ENCODE measurements around the gene PTPRD.

Gene PTPRD

DNA sequence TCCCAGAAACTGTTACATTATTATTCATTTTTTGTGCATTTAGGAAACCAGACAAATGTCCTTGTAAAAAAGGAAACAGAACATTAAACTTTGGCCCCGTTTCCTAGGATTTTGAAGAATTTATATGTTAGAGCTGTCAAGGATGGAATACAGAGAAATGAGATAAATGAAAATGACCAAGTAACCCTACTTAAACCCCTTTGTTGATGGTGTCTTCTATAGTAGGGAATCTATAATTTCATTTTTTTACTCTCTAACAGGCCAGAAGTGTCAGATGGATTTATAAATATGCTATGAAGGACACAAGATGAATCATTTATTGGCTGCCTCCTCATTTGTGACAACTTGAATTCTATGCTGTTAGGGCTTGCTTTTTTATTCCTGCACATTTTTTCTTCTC, 1047.1 kb downstream of the PTPRD start:
- Histone ChIP-seq H3K4me3 (ENCODE audit: low read depth, low read length) (no peak overlapping the region), H3K14ac (ENCODE audit: low read length) (no peak overlapping the region), H3K9ac (ENCODE audit: low read length) (no peak overlapping the region), H4K12ac (ENCODE audit: low read depth, low read length) (no peak overlapping the region), H3K4ac (ENCODE audit: low read depth, low read length) (no peak overlapping the region), H3K27me3 (ENCODE audit: insufficient read depth, low read length) (no peaks in the 10 kb centered on the region), H2BK5ac (ENCODE audit: low read depth, low read length, poor library complexity) (no peak overlapping the region), H4K91ac (ENCODE audit: low read depth, low read length) (no peak overlapping the region), H3K18ac (ENCODE audit: low read length) (no peak overlapping the region), H3K36me3 (ENCODE audit: control insufficient read depth in 1 of 2, insufficient read depth in 2 of 2, low read length in 2 of 2) (no peaks in the 10 kb centered on the region), H2AFZ (ENCODE audit: insufficient read depth, low read length, poor library complexity) (no peak overlapping the region), H3K23ac (ENCODE audit: low read length) (no peak overlapping the region), H3K79me1 (ENCODE audit: low read length) (no peaks in the 10 kb centered on the region), H2AK5ac (ENCODE audit: low read length) (no peak overlapping the region), H3K4me2 (ENCODE audit: low read length) (no peak overlapping the region), H3K27ac (ENCODE audit: low read depth, low read length) (no peak overlapping the region), H4K8ac (ENCODE audit: low read depth, low read length) (no peak overlapping the region), H3K4me1 (ENCODE audit: control insufficient read depth in 1 of 2, insufficient read depth in 2 of 2, low read length in 2 of 2) (no peaks in the 10 kb centered on the region), H3K9me3 (ENCODE audit: insufficient read depth, low read depth, low read length) (no peaks in the 10 kb centered on the region), H2BK120ac (ENCODE audit: insufficient read depth, low read length, poor library complexity) (no peak overlapping the region), H2BK12ac (ENCODE audit: low read length) (no peak overlapping the region), H3K79me2 (ENCODE audit: control insufficient read depth, insufficient read depth, low read length, poor library complexity) (no peaks in the 10 kb centered on the region)
- WGBS (ENCODE audit: extremely low coverage, insufficient coverage, insufficient read length) = no CpG with 5 or more reads among the region's 1 CpG
- no peak for DNase-seq

- DNase-seq = no peak
- Histone ChIP-seq H3K79me1 (ENCODE audit: low read length) (no peaks in the 10 kb centered on the region), H2AFZ (ENCODE audit: insufficient read depth, low read length, poor library complexity) (no peak overlapping the region), H3K4me3 (ENCODE audit: low read depth, low read length) (no peak overlapping the region), H3K36me3 (ENCODE audit: control insufficient read depth in 1 of 2, insufficient read depth in 2 of 2, low read length in 2 of 2) (no peaks in the 10 kb centered on the region), H4K91ac (ENCODE audit: low read depth, low read length) (no peak overlapping the region), H3K27me3 (ENCODE audit: insufficient read depth, low read length) (no peaks in the 10 kb centered on the region), H3K4ac (ENCODE audit: low read depth, low read length) (no peak overlapping the region), H2BK120ac (ENCODE audit: insufficient read depth, low read length, poor library complexity) (no peak overlapping the region), H3K23ac (ENCODE audit: low read length) (no peak overlapping the region), H4K8ac (ENCODE audit: low read depth, low read length) (no peak overlapping the region), H3K79me2 (ENCODE audit: control insufficient read depth, insufficient read depth, low read length, poor library complexity) (no peaks in the 10 kb centered on the region), H3K27ac (ENCODE audit: low read depth, low read length) (no peak overlapping the region), H3K9ac (ENCODE audit: low read length) (no peak overlapping the region), H2AK5ac (ENCODE audit: low read length) (no peak overlapping the region), H3K18ac (ENCODE audit: low read length) (no peak overlapping the region), H3K14ac (ENCODE audit: low read length) (no peak overlapping the region), H2BK5ac (ENCODE audit: low read depth, low read length, poor library complexity) (no peak overlapping the region), H3K4me2 (ENCODE audit: low read length) (no peak overlapping the region), H3K4me1 (ENCODE audit: control insufficient read depth in 1 of 2, insufficient read depth in 2 of 2, low read length in 2 of 2) (peaks cover 0 to 3% of the 10 kb centered on the region in 2 experiments), H3K9me3 (ENCODE audit: insufficient read depth, low read depth, low read length) (no peaks in the 10 kb centered on the region), H2BK12ac (ENCODE audit: low read length) (no peak overlapping the region), H4K12ac (ENCODE audit: low read depth, low read length) (no peak overlapping the region)
These were observed 1049.0 kb downstream of the PTPRD start for GRCh38 chr9:9563817-9564216.

DNA sequence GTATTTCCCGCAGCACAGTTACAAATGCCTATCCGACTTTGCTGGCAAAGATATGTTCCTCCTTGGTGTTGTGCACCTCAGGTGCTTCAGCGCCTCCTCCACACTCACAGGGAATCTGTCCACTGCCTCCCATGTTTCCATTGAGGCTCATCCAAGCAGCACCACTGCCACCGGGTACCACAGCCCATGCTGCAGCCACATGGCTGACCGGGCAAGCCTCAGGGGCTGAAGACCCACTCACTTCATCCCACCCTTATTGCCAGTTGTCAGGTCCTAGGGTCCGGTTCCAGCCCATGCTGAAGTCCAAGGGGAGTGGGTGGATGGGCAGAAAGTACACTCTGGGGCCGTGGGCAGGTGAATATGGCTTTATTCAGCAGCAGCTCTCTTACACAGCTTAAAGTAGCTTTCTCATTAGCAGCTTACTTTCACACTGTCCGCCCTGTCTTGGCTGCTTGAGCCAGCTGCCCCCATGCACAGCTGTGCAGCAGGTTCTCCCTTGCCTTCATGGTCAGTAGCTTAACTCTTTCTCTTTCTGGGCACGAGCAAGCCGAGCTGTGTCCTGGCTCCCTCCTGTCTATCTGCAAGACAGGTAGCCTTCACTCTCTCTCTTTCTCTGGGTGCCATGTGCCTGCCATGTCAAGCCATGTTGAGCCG, 1052.3 kb downstream of the PTPRD start:
- Histone ChIP-seq H2AK5ac (ENCODE audit: low read length) (no peak overlapping the region), H3K4me1 (ENCODE audit: control insufficient read depth in 1 of 2, insufficient read depth in 2 of 2, low read length in 2 of 2) (peaks cover 5 to 8% of the 10 kb centered on the region in 2 experiments), H2BK5ac (ENCODE audit: low read depth, low read length, poor library complexity) (no peak overlapping the region), H3K23ac (ENCODE audit: low read length) (no peak overlapping the region), H3K36me3 (ENCODE audit: control insufficient read depth in 1 of 2, insufficient read depth in 2 of 2, low read length in 2 of 2) (no peaks in the 10 kb centered on the region), H4K8ac (ENCODE audit: low read depth, low read length) (no peak overlapping the region), H3K9me3 (ENCODE audit: insufficient read depth, low read depth, low read length) (no peaks in the 10 kb centered on the region), H4K91ac (ENCODE audit: low read depth, low read length) (no peak overlapping the region), H3K27ac (ENCODE audit: low read depth, low read length) (no peak overlapping the region), H4K12ac (ENCODE audit: low read depth, low read length) (no peak overlapping the region), H2AFZ (ENCODE audit: insufficient read depth, low read length, poor library complexity) (no peak overlapping the region), H2BK120ac (ENCODE audit: insufficient read depth, low read length, poor library complexity) (no peak overlapping the region), H3K14ac (ENCODE audit: low read length) (no peak overlapping the region), H3K9ac (ENCODE audit: low read length) (no peak overlapping the region), H3K4me3 (ENCODE audit: low read depth, low read length) (no peak overlapping the region), H3K4ac (ENCODE audit: low read depth, low read length) (no peak overlapping the region), H3K79me2 (ENCODE audit: control insufficient read depth, insufficient read depth, low read length, poor library complexity) (no peaks in the 10 kb centered on the region), H3K4me2 (ENCODE audit: low read length) (no peak overlapping the region), H3K79me1 (ENCODE audit: low read length) (no peaks in the 10 kb centered on the region), H3K27me3 (ENCODE audit: insufficient read depth, low read length) (no peaks in the 10 kb centered on the region), H2BK12ac (ENCODE audit: low read length) (no peak overlapping the region), H3K18ac (ENCODE audit: low read length) (no peak overlapping the region)
- DNase-seq = no peak
- WGBS (ENCODE audit: extremely low coverage, insufficient coverage, insufficient read length) = no CpG with 5 or more reads among the region's 11 CpGs

DNA sequence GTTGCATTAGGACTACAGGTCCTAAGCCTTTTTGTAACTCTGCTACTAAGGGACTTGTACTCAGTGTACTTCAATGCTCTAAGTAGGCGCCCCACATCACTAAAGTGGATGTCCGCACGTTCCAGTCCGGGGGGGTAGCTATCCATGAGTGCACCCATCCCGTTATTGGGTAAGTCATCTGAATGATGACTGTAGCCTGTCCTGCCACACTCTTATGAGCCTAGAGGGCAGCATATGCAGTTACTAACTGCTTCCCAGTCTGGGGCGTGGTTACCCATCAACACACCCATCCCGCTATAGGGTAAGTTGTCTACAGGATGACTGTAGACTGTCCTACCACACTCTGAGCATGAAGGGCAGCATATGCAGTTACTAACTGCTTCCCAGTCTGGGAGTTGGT, 1053.9 kb downstream of the PTPRD start:
- no peak overlapping the region for H3K27ac ChIP-seq (ENCODE audit: low read depth, low read length)
- no peak overlapping the region for H2BK120ac ChIP-seq (ENCODE audit: insufficient read depth, low read length, poor library complexity)
- no peak overlapping the region for H2BK12ac ChIP-seq (ENCODE audit: low read length)
- peaks cover 5 to 8% of the 10 kb centered on the region in 2 experiments for H3K4me1 ChIP-seq (ENCODE audit: control insufficient read depth in 1 of 2, insufficient read depth in 2 of 2, low read length in 2 of 2)
- no peaks in the 10 kb centered on the region for H3K9me3 ChIP-seq (ENCODE audit: insufficient read depth, low read depth, low read length)
- no peak overlapping the region for H2BK5ac ChIP-seq (ENCODE audit: low read depth, low read length, poor library complexity)
- no peak overlapping the region for H3K23ac ChIP-seq (ENCODE audit: low read length)
- H3K4ac ChIP-seq (ENCODE audit: low read depth, low read length) = no peak overlapping the region
- DNase-seq = no peak
- H3K18ac ChIP-seq (ENCODE audit: low read length) = no peak overlapping the region
- H4K8ac ChIP-seq (ENCODE audit: low read depth, low read length) = no peak overlapping the region
- H2AK5ac ChIP-seq (ENCODE audit: low read length) = no peak overlapping the region
- no peak overlapping the region for H4K91ac ChIP-seq (ENCODE audit: low read depth, low read length)
- no peaks in the 10 kb centered on the region for H3K79me1 ChIP-seq (ENCODE audit: low read length)
- H3K14ac ChIP-seq (ENCODE audit: low read length) = no peak overlapping the region
- H3K4me2 ChIP-seq (ENCODE audit: low read length) = no peak overlapping the region
- H2AFZ ChIP-seq (ENCODE audit: insufficient read depth, low read length, poor library complexity) = no peak overlapping the region
- H3K79me2 ChIP-seq (ENCODE audit: control insufficient read depth, insufficient read depth, low read length, poor library complexity) = no peaks in the 10 kb centered on the region
- H3K9ac ChIP-seq (ENCODE audit: low read length) = no peak overlapping the region
- H3K4me3 ChIP-seq (ENCODE audit: low read depth, low read length) = no peak overlapping the region
- H3K27me3 ChIP-seq (ENCODE audit: insufficient read depth, low read length) = no peaks in the 10 kb centered on the region
- H3K36me3 ChIP-seq (ENCODE audit: control insufficient read depth in 1 of 2, insufficient read depth in 2 of 2, low read length in 2 of 2) = no peaks in the 10 kb centered on the region
- no CpG with 5 or more reads among the region's 7 CpGs for WGBS (ENCODE audit: extremely low coverage, insufficient coverage, insufficient read length)
- no peak overlapping the region for H4K12ac ChIP-seq (ENCODE audit: low read depth, low read length)
